GM19035 (cell line): ENCODE data around the gene PSMD1.
"Not testable (repeated sequence)": the region's sequence is repeated elsewhere in the genome, so short reads cannot be mapped to it uniquely, and the experiment has no call there.

Experiments
- ATAC-seq: cut with Tn5 transposase; IDR thresholded peaks from one replicate; pipeline ENCODE4 v1.9.1; 2021; ENCODE audit not compliant: unreplicated experiment

The PSMD1 gene

DNA sequence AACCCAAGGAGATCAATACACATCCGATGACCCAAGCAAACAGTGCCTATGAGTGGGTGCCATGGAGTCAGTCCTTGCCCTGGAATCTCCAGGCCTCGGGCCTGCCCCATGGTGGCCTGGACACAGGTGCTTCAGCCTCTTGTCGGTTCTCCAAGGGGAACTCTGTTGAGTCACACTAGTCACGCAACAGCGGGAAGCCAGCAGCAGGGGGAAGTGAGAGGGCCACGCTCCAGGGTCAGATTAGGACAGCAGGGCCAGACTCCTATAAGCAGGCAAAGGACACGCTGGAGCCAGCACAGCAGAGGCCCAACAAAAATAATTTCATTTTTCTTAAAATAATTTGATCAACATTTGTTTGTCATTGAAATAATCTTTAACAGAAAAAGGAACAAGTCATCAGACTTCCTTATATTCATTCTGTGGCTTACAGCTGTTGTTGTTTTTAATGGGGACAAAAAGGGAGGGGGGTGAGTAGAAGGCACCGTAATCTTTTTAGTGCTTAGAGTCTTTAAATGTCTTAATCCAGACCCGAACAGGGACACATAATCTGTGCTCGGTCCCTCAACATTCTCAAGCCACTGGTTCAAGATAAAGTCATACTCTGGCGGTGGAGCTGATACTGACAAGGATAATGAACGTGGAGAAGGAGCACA is 125.3 kb downstream of the PSMD1 start:
- ATAC-seq, result no peak

DNA sequence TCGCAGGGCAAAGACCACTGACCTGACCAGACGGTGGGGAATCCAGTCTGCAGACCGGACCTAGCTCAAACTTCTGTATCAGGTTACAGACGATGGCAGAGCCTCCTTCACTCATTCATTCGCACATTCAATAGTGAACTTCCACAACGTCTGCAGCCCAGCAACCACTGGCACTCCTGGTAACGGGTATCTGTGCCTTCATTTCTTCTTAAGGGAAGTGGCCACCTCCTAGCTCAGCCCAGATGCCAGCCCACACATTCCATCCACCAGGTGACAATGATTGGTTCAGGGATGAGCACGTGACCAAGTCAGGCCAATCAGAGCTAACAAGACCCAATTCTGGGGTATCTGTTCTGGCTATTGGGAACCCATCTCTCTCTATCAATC is 125.8 kb downstream of the PSMD1 start:
- ATAC-seq, result no peak

DNA sequence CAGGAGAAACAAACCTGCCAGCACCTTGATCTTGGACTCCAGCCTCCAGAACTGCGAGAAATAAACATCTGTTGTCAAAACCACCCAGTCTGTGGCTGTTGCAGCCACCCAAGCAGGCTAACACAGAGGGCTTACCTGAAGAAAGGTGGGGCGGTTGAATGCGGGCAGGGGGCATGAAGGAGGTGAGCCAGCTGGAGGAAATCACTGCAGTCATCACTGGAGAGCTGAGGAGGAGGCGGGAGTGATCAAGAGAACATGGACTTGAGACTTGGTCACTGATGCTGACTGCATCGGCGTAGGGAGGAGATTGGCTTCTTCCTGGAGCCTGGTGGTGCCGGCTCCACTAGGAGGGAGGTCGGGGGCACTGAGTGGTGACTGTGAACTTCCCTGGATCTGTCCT is 127.2 kb downstream of the PSMD1 start:
- no peak for ATAC-seq

DNA sequence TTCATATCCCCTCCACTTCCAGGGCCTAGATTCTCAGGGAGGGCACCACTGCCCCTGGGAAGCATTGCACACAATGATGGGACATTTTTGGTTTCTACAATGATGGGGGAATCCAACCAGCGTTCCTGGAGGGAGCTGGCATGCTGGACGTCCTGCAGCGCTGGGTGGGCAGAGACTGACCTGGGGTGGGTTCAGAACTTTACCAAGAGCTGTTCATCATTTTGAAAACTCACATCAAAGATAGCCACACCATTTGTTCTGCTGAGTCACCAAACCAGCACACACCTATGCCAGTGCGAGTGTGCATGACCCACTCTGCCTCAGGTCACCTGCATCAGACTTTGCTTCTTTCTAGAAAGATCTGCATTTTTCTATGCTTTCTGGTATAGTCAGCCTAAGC is 127.7 kb downstream of the PSMD1 start:
- ATAC-seq, result no peak

DNA sequence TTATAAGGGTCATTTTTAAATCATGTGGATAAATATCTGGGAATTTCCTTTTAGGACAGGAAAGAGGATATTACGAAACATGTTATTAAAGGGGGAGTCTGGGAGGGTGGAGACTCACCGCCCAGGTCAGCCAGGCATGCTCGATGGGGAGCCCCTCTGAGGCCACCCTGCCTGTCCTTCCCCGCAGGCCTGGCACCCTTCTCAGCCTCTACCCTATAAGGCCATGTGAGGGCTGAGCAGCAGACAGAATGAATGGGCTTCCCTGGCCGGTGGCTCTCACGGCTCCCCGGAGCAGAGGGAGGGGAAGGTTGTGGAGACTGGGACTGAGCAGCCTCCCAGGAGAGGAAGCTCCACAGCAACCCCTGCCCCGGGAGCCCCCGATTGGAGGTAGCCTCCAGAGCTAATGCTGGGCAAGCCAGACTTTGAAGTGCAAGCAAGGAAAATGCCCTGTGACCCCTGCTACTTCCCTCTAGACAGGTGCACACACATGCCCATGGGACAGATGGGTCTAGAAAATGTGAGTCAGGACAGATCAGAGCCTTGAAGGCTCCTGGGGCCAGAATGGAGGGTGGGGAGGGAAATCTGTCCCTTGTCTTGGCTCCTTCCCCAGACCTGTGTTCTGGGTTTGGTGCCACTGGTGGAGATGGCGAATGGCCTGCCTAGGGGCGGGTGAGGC is 128.5 kb downstream of the PSMD1 start:
- no peak for ATAC-seq

DNA sequence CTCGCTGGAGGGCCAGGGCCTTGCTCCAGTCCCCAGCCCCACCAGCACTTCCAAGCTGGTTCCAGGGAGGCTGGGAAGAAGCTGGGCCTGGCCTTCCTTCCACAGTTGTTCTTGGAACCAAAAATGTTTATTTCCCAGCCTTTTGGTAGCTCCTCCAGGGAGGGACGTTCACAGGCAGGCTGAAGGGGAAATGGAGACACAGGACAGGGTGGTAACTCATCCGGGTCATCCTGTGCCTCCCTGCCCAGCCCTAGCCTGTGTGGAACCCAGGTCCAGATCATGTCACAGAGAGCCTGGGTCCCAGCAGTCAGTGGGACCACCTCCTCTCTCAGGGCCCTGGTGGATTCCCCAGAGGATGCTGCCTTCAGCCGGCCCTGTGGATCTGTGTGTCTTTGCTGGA is 129.2 kb downstream of the PSMD1 start:
- no peak for ATAC-seq

DNA sequence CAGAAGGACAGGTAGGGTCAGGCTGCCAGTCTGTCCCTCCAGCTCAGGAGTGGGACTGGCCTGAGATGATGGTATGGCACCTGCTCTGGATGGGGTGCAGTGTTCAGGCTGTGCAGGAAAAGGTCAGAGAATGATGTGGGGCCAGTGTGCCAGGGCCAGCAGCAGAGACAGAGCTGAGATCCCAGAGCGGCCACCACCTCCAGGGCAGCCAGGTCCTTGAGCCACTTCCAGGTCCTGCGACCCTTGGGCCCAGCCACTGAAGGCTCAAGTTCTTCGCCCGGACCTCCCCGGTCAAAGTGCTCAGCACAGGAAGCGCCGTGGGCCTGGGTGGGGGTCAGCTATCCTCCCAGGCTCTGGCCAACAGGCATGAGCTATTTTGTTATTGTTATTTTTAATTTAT is 129.7 kb downstream of the PSMD1 start:
- ATAC-seq, result no peak

DNA sequence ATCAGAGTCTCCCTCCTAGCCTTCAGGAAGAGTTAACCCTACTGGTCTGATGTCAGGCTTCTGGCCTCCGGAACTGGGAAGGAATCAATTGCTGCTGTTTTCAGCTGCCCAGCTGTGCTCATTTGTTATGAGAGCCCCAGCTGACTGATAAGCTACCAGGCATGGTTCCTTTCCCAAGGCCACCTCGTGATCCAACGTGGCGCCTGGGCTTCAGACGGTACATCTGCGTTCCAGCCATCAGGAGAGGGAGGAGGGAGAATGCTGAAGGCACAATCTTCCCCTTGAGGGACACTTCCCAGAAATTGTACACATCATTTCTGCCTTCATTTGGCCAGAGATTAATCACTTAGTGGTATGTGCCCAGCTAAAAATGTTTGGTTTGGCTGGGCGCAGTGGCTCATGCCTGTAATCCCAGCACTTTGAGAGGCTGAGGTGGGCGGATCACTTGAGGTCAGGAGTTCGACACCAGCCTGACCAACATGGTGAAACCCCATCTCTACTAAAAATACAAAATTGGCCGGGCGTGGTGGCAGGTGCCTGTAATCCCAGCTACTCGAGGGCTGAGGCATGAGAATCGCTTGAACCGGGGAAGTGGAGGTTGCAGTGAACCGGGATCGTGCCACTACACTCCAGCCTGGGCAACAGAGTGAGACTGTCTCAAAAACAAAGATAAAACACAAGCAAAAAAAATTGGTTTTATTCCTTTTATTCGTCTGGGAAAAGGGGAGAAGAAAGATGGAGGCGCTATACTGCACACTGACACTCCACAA is 131.3 kb downstream of the PSMD1 start:
- ATAC-seq, result no peak

DNA sequence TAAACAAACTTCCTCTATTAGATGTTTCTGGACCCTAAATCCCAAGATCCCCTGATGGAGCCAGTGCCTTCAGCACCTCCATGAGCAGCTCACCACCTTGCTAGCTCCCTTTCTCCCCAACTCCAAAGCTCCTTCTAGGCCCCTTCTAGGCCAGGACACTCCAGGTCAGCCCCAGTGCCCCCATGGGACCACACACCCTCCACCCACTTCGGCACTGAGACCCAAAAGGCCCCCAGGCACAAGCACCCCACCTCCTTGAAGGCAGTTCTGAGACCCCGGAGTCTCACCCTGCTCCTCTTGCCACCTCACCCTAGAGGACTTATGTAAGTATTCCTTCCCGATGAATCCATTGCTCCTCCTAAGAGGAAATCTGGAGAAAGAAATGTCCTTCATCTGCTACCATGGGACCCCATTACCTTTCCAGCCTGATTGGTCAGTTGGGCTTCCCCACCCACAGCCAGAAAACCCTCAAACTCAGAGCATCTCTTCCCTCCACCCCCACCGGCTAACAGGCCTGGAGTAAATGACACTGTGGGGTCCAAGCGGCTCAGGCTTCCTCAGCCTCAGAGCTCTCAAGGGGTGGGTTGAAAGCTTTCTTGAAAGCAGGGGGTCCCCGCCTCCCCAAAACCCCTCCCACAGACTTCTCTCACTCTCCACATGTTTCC is 132.0 kb downstream of the PSMD1 start:
- no peak for ATAC-seq

DNA sequence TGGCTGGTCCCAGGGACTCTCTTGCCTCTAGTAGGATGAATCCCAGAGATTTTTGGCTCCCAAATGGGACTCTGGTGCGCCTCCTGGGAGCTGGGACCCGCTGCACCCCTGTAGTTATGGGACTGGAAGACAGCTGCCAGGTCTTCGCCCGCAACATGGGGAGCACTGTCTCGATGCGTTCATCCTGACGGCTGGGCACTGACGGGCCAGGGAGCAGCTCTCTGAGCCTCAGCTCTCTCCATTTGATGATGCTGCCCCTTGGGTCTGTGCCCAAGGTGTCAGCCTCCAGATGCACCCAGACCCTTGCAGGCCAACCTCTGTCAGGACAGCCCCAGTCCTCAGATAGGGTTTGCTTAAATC is 132.5 kb downstream of the PSMD1 start:
- ATAC-seq, result no peak

DNA sequence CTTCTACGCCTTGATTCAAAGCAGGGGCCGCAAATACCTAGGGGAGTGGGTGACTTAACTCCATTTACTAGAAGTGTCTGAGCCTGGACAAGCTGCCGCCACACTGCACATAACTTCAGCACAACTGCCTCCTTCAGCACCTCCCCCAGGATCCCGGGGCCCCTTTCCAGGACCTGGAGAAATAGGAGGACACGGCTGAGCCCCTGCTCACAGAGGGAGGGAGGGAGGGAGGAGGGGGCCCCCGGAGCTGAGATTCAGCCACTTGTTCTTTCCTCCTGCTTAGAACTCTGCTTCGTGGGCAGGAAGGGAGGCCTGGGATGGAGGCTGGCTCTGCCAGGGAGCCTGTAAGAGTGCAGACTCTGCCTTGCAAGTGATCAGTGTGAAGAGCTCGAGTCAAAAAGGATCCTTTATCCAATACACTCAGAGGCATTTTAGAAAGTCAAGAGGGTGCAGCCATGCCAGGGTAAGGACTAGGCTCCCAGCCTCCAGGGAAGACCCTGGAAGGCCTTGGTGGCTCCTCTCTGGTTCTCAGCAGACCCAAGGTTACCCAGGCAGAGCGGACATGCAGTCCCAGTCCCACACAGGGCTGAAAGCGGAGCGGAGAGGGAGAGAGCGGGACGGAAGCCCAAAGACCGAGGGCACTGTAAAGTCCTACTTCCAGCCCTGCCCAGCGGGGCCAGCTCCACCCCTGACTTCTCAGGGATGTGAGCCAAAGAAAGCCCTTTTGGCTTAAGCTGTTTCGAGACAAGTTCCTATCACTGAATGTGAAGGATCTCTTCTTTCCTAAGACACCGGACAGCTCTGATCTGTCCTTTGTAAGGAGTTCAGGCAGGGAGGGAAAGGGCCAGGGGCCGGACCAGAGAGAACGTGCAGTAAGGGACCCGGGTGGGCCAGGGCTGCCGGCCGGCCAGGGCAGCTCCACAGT is 133.2 kb downstream of the PSMD1 start:
- no peak for ATAC-seq

DNA sequence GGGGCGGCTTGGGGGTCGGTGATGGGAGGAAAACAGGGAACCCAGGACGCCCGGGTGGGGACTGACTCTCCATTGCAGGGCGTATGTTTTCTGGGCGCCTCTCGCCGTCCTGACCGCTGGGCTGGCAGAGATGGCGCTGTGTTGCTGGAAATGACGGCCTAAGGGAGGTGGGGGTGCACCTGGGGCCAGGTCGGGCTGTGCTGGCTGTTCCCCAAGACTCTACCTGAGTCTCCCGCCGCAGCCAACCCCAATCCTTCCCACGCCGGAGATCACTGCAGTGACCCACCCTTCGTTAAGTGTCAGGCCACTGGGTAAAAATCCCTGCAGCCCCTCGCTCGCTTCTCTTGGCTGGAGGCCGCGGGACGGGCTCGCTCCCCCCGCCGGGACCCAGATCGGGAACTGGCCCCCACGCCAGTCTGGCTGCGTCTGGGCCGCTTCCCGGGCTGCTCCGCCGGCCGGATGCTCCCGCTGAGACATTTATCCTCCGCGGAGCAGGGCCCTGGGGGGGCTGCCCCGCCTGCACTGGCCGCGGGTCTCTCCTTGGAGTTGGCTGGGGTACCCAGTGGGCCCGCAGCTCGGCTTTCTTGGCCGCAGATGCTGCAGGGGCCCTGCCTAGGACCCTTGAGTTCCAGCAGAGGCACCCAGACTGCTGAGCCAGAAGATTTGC is 134.0 kb downstream of the PSMD1 start:
- no peak for ATAC-seq

DNA sequence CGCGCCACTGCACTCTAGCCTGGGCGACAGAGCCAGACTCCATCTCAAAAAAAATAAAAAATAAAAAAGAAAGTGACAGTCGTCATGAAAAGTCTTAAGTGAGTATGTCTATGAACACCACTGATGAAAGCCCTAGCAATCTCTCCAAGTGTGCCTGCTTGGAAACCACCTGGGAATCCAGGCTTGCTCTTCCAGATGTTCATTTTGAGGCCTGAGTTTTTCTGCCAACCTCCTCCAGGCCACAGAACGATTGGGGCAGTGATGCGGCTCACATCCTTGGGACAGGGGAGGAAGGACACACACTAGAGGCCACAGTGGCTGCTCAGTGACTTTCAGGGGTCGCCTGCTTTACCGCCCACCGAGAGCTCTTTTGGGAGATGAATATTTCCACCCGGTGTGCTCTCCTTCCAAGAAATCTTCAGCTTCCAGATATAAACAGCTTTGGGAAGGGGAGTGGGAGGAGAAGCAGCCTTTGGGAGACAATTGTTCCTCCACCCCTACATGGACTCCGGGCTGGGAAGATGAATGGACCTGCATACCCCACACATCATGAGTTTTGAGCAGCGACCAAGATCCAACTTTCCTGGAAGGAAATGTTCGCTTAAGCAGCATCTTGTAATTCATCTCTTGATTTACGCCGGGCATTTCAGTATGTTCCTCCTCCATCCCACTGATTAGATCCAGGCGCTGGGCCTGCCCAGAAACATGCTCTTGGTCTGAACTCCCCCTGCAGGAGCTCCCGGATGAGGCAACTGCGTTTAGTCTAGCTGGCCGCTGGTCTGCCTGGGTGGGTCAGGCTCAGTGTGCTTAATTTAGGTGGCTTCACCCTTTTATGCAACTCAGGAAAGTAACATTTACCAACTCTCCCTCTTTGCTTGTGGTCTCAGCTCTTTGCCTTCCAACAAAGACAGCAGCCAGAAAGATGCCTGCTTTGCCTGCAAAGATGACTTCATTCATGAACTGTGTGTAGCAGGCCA is 135.5 kb downstream of the PSMD1 start:
- ATAC-seq, result no peak

DNA sequence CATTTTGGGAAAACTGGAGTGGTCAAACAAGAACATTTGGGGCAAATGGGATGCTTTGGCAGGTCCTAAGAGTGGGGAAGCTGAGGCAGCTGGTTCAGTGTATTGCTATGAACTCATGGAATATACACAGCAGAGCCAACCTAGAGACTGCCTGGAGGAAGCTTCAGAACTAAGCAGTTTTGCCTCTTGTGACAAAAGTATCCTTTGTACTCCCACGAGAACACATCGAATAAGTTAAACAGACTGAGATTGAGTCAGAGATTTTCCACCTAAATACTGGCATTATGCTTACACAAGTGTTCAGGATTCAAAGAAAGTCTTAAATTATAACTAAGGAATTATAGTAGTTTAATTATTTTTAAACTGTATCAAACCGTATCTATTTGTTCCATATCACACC is 136.5 kb downstream of the PSMD1 start:
- no peak for ATAC-seq

DNA sequence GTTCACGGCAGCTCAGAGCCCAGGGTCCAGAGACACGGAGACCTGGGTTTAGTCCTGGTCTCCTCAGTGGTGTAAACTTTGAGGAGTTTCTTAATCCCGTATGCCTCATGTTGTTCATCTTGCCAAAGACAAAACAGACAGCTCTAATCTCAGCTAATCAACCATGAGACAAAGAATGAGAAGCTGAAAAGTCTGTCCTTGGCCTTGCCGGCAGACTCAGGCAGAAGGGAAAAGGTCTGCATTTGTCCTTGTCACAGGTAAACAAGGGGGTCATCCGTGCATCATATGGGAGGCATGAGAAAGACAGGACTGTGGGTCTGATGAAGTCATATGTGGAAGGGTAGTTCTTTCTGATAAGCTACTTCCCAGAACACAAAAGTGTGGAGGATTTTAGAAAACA is 139.9 kb downstream of the PSMD1 start:
- no peak for ATAC-seq

DNA sequence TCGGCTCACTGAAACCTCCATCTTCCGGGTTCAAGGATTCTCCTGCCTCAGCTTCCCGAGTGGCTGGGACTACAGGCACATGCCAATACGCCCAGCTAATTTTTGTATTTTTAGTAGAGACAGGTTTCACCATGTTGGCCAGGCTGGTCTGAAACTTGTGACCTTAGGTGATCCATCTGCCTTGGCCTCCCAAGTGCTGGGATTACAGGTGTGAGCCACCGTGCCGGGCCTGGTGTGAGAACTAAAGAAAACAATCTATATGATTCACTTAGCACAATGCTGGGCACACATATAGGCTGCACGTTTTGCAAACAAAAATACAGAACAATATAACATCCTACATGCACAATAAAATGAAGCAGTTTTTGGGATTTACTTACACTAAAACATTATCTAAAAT is 140.5 kb downstream of the PSMD1 start:
- ATAC-seq, result not testable (repeated sequence)

DNA sequence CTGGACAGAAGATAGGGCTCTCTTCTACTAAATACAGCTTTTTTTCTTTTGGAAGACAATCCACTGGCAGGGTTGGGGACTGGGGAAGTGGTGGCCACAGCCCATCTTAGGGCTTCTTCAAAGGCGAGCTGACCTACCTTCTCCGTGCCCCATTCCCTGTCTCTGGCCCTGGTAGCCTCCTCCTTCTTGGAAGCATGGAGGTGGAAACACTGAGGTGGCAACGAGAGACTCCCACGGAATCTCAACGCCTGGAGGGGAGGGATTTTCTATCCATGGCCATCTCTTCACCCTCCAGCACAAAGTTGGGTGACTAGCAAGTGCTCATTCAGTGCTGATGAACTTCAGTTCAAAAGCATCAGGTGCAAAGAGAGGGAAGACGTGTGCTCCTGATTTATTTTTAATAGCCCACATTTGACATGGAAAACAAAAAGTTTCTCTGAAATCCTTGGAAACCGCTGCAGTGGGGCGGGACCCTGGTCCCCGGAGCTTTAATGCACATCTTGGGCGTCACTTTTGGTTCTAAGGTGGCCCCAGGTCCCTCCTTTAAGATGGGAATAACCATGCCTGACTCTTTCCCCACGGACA is 141.1 kb downstream of the PSMD1 start:
- no peak for ATAC-seq

DNA sequence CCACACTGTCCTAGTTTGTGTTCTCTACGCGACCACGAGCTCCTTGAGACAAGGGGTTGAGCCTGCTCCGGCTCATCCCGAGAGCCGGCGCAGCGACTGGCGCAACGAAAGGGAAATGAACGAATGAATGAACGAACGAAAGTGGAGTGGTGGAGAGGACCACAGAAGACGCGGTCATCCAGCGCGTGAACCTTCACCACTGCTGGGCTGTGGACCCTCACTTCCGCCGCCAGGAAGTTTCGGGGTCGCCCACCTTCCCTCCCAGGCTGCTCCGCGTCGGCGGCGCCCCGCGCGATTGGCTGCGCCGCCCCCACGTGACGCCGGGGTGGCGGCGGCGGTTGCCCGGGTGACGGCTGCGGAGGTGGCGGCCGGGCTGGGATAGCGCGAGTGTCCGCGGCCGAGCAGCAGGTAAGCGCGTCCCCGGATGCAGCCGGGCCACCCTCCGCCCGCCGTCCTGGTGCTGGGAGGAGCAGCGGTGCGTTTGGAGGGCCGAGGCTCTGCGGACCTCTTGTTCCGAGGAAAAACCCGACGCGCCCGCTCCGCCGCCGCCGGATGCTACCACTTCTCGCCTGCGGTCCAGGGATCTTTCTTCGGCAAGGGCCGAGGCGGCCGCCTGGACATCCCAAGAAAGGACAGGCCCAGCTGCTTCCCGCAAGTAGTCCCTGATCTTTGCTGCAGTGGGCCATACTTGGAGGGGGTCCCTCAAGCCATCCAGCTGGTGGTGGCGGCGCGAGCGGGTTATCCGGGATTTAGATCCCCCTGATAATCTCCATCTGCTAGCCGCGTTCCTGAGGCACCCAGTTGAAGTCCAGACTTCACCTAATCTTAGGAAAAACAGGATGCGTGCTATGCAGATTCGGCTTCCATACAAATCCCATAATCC is 141.9 kb downstream of the PSMD1 start, which contains the start of gene ARMC9:
Gene ARMC9, plus strand, starts transcription at position 341 of the 883 bp plus-strand sequence. CDS start 7,608 bp downstream, outside the sequence.
- peak; percentile 96 for ATAC-seq
